ENCODE data around the gene MYADM.

The MYADM gene

DNA sequence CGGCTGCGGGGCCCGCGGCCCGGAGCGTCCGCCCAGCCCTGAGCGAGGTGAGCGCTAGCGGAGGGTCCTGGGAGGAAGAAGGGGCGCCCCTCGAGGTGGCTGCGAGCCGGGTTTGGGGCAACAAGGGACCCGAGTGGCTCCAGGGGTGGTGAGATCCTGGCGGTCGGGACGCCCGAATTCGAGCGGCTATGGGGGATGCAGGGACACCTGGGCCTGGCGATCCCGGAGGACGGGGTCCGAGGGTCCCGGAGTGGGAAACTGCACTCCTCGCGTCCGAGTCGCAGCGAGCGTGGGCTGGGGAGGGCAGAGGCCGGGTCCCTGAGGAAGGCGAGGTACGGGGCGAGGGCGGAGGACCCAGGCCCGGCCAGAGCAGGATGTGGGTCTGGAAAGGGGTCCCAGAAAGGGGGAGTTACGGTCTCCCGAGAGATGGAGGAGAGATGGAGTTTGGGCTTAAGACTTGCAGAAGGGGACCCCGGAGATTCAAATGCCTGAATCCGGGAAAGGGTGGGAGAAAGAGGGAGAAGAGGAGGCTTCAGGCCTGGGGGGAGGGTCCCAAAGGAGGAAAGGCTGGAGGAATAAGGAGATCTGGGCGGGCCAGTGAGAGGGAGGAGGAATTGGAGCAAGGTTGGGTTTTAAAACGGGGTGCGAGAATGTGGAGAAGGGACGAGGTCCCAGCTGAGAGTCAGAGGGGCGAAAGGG is 41.9 kb downstream of the MYADM start:
- Mint-ChIP-seq H3K36me3 (ENCODE audit: low read depth) (peaks cover 3% of the 10 kb centered on the region), H3K9me3 (peaks cover 4% of the 10 kb centered on the region), H3K4me3 (peak overlapping the region; percentile 64 to 75 (median 70)), H3K4me1 (peaks cover 15% of the 10 kb centered on the region), H3K27ac (no peak overlapping the region), H3K27me3 (ENCODE audit: low read depth) (peaks cover 91% of the 10 kb centered on the region)
- TF ChIP-seq, protein P1, sequence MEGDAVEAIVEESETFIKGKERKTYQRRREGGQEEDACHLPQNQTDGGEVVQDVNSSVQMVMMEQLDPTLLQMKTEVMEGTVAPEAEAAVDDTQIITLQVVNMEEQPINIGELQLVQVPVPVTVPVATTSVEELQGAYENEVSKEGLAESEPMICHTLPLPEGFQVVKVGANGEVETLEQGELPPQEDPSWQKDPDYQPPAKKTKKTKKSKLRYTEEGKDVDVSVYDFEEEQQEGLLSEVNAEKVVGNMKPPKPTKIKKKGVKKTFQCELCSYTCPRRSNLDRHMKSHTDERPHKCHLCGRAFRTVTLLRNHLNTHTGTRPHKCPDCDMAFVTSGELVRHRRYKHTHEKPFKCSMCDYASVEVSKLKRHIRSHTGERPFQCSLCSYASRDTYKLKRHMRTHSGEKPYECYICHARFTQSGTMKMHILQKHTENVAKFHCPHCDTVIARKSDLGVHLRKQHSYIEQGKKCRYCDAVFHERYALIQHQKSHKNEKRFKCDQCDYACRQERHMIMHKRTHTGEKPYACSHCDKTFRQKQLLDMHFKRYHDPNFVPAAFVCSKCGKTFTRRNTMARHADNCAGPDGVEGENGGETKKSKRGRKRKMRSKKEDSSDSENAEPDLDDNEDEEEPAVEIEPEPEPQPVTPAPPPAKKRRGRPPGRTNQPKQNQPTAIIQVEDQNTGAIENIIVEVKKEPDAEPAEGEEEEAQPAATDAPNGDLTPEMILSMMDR (IDR thresholded peaks at IDR 0.05; ENCODE audit: unreplicated experiment in 3 of 3) = no peak

DNA sequence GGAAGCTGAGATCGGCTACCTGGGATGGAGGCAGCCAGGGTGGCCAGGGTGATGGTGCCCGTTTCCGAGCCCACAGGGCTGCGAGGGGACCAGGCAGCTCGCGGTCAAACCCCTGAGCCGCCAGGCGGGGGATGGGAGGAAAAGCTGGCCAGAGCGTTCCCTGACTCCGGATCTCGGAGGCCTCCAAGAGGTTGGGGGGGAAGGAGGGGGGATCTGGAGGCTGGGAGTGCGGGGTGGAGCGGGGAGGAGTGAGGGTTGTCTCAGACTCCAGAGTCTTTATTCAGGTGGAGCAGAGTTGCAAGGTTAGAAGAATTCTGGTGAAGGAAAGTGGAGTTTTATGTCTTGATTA is 42.5 kb downstream of the MYADM start:
- Mint-ChIP-seq H3K27me3 (ENCODE audit: low read depth) (peaks cover 90% of the 10 kb centered on the region), H3K27ac (no peak overlapping the region), H3K9me3 (peaks cover 4% of the 10 kb centered on the region), H3K4me1 (peaks cover 15% of the 10 kb centered on the region), H3K36me3 (ENCODE audit: low read depth) (peaks cover 3% of the 10 kb centered on the region), H3K4me3 (peak overlapping the region; percentile 64 to 75 (median 70))
- TF ChIP-seq, protein P1 (IDR thresholded peaks at IDR 0.05; ENCODE audit: unreplicated experiment in 3 of 3) = no peak

DNA sequence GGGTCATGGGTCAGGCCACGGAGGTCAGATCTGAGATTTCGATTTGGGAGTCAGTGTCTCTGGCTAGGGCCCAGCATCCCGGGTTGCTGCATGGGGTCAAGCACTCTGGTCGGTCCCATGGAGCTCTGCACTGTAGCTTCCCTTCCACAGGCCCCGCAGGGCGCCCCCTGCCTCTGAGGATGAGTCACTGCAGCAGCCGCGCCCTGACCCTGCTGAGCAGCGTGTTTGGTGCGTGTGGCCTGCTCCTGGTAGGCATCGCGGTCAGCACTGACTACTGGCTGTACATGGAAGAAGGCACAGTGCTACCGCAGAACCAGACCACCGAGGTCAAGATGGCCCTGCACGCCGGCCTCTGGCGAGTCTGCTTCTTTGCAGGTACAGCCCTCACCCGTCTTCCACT is 45.0 kb downstream of the MYADM start:
- H3K27me3 Mint-ChIP-seq (ENCODE audit: low read depth) = peaks cover 77% of the 10 kb centered on the region
- peaks cover 11% of the 10 kb centered on the region for H3K4me1 Mint-ChIP-seq
- H3K36me3 Mint-ChIP-seq (ENCODE audit: low read depth) = peaks cover 3% of the 10 kb centered on the region
- TF ChIP-seq, protein P1 (IDR thresholded peaks at IDR 0.05; ENCODE audit: unreplicated experiment in 3 of 3) = no peak
- peaks cover 4% of the 10 kb centered on the region for H3K9me3 Mint-ChIP-seq
- no peak overlapping the region for H3K4me3 Mint-ChIP-seq
- no peak overlapping the region for H3K27ac Mint-ChIP-seq

DNA sequence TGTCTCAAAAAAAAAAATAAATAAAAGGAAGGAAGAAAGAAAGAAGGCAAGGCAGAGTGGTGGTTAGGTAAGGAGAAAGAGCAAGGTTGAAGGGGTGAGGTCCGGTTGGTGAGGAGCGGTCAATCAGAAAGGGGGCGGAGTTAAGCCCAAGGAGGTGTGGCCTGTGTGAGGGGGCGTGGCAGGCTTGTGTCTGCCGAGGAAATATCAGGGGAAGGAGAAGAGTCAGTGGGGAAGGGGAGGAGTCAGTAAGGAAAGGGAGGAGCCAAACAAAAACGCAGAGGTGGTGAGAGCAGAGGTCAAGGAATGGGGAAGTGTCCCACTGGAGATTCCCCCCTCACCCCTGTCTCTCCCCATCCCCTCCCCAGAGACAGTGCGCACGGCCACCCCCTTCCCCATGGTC is 47.3 kb downstream of the MYADM start:
- Mint-ChIP-seq H3K9me3 (peaks cover 7% of the 10 kb centered on the region), H3K4me3 (no peak overlapping the region), H3K27ac (no peak overlapping the region), H3K4me1 (no peaks in the 10 kb centered on the region), H3K27me3 (ENCODE audit: low read depth) (peaks cover 55% of the 10 kb centered on the region), H3K36me3 (ENCODE audit: low read depth) (peaks cover 3% of the 10 kb centered on the region)
- TF ChIP-seq, protein P1 (IDR thresholded peaks at IDR 0.05; ENCODE audit: unreplicated experiment in 3 of 3) = no peak

DNA sequence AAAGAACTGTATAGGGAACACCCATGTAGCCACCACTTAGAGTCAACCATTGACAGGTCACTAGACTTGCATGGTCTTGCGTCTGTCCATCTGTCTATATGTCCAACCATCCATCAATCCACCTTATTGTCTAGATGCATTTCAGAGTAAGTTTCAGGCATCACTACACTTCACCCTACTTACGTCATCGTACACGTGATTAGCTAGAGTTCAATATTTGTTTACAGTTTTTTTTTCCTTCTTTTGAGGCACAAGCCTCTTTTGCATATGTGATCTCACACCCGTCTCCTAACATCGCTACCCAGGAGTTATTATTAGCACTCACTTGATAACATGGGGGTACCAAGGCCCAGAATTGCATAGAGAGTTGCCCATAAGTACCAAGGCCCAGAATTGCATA is 48.3 kb downstream of the MYADM start:
- TF ChIP-seq, protein P1 (IDR thresholded peaks at IDR 0.05; ENCODE audit: unreplicated experiment in 3 of 3) = no peak
- Mint-ChIP-seq H3K4me3 (no peak overlapping the region), H3K36me3 (ENCODE audit: low read depth) (no peaks in the 10 kb centered on the region), H3K9me3 (peaks cover 7% of the 10 kb centered on the region), H3K4me1 (no peaks in the 10 kb centered on the region), H3K27me3 (ENCODE audit: low read depth) (peaks cover 45% of the 10 kb centered on the region), H3K27ac (no peak overlapping the region)

DNA sequence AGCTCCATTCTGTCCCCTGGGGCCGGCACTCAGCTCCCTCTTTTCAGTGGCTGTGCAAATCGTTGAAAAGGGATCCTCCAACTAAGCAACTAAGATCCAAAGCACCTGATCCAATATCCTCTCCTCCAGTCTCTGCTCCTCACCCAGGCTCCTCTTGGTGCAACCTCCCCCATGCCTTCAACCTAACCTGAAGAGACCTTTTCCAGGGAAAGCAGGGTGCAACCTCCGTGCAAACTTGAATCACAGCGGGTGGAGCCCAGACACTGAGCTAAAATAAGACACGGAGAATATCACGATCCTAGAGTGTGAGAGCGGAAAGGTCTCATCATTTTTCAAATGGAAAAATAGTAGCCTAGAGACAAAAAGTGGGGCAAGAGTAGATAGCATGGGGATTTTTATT is 49.7 kb downstream of the MYADM start:
- no peak overlapping the region for H3K27ac Mint-ChIP-seq
- TF ChIP-seq, protein P1 (IDR thresholded peaks at IDR 0.05; ENCODE audit: unreplicated experiment in 3 of 3) = no peak
- H3K4me3 Mint-ChIP-seq = no peak overlapping the region
- H3K36me3 Mint-ChIP-seq (ENCODE audit: low read depth) = no peaks in the 10 kb centered on the region
- H3K9me3 Mint-ChIP-seq = peaks cover 3% of the 10 kb centered on the region
- no peaks in the 10 kb centered on the region for H3K4me1 Mint-ChIP-seq
- H3K27me3 Mint-ChIP-seq (ENCODE audit: low read depth) = peaks cover 32% of the 10 kb centered on the region
